GM19193 (cell line): ENCODE results near the gene B3GAT3.

ENCODE experiments used
- POLR2A ChIP-seq: IDR thresholded peaks from 4 replicates; pipeline ENCODE4 v1.6.1; 2011; ENCODE audit not compliant: insufficient read depth, insufficient read length; ENCODE audit errors: extremely low read depth

Gene B3GAT3

GRCh38 chr11:62648967-62649364 is 27.2 kb upstream of the B3GAT3 start:
- no peak for TF ChIP-seq POLR2A

- no peak for TF ChIP-seq POLR2A
These were observed 26.6 kb upstream of the B3GAT3 start for GRCh38 chr11:62648185-62648966.

- TF ChIP-seq POLR2A: no peak
These were observed 25.8 kb upstream of the B3GAT3 start for GRCh38 chr11:62647609-62648005.

- no peak for TF ChIP-seq POLR2A
These were observed 25.2 kb upstream of the B3GAT3 start for GRCh38 chr11:62646825-62647608.

- TF ChIP-seq POLR2A: peak; percentile 91
These were observed 24.4 kb upstream of the B3GAT3 start, which contains the start of gene GANAB for GRCh38 chr11:62645946-62646824. TSS of gene GANAB (minus strand) at chr11:62646613. CDS start at chr11:62646599, 14 bp downstream.

GRCh38 chr11:62645671-62645945 is 23.8 kb upstream of the B3GAT3 start:
- TF ChIP-seq POLR2A: no peak

- TF ChIP-seq POLR2A: no peak
These were observed 22.4 kb upstream of the B3GAT3 start for GRCh38 chr11:62644220-62644619.

- TF ChIP-seq POLR2A: no peak
These were observed 10.7 kb upstream of the B3GAT3 start for GRCh38 chr11:62632492-62632891.

GRCh38 chr11:62627713-62628112 is 5.9 kb upstream of the B3GAT3 start:
- TF ChIP-seq POLR2A: no peak

GRCh38 chr11:62622476-62623089 is 797 bp upstream of the B3GAT3 start:
- no peak for TF ChIP-seq POLR2A

- TF ChIP-seq POLR2A: no peak
These were observed 689 bp downstream of the B3GAT3 start for GRCh38 chr11:62621027-62621566.

GRCh38 chr11:62615521-62615920 is 6.3 kb downstream of the B3GAT3 start:
- TF ChIP-seq POLR2A: no peak

- TF ChIP-seq POLR2A: no peak
These were observed 7.5 kb downstream of the B3GAT3 start for GRCh38 chr11:62614275-62614674.

- no peak for TF ChIP-seq POLR2A
These were observed 8.5 kb downstream of the B3GAT3 start for GRCh38 chr11:62613291-62613778.
